K562 (cell line): Measurements from ENCODE around the gene KCTD21. TPM values are rescaled to one million over a fixed set of nuclear protein-coding genes. Genes with fewer than 3 reads are reported as not detected.

Source experiments
- CTCFL ChIP-seq: IDR thresholded peaks from 2 replicates; pipeline ENCODE4 v1.6.1; 2011; ENCODE audit warnings: borderline replicate concordance, low read depth, mild to moderate bottlenecking, moderate library complexity, low read length; ENCODE audit not compliant: insufficient read depth, poor library complexity, severe bottlenecking
- EP400 ChIP-seq: fragments of 450-650 bp; IDR thresholded peaks from 2 replicates; pipeline ENCODE4 v1.6.1; 2017; ENCODE audit warnings: antibody characterized with exemption, mild to moderate bottlenecking, moderate library complexity
- KLF1 ChIP-seq: fragments of 450-650 bp; IDR thresholded peaks from 2 replicates; pipeline ENCODE4 v1.6.1; 2016; ENCODE audit warnings: missing genetic modification characterization, missing compliant biosample characterization
- MBD2 ChIP-seq: sonication (generic); IDR thresholded peaks from 2 replicates; pipeline ENCODE4 v1.6.1; 2016; ENCODE audit warnings: low read depth, borderline replicate concordance
- NFATC3 ChIP-seq: fragments of 450-650 bp; IDR thresholded peaks from 2 replicates; pipeline ENCODE4 v1.6.1; 2017; ENCODE audit warnings: mild to moderate bottlenecking
- RBBP5 ChIP-seq: fragments of 200-600 bp; sonication (generic); IDR thresholded peaks from 2 replicates; pipeline ENCODE4 v1.6.1; 2012; ENCODE audit warnings: borderline replicate concordance, mild to moderate bottlenecking, low read length, control low read depth, inconsistent platforms; ENCODE audit not compliant: insufficient read depth, poor library complexity, severe bottlenecking
- RHOXF2B ChIP-seq: fragments of 250-450 bp; sonication (Bioruptor Pico); conservative IDR thresholded peaks from 2 replicates; pipeline ENCODE4 v1.5.1; 2021
- RNF219 ChIP-seq: fragments of 250-450 bp; sonication (Bioruptor Pico); IDR thresholded peaks from 2 replicates; pipeline ENCODE4 v1.5.0; 2022; ENCODE audit warnings: mild to moderate bottlenecking
- TAF15 ChIP-seq: fragments of 200-400 bp; formaldehyde crosslinking; IDR thresholded peaks from 2 replicates; pipeline ENCODE4 v1.6.1; 2017; ENCODE audit warnings: mild to moderate bottlenecking, low read depth, low read length, moderate library complexity
- TCF15 ChIP-seq: fragments of 250-450 bp; sonication (Bioruptor Pico); IDR thresholded peaks from 2 replicates; pipeline ENCODE4 v1.8.0; 2022; ENCODE audit warnings: moderate library complexity, mild to moderate bottlenecking, inconsistent platforms
- ZBTB43 ChIP-seq: sonication (generic); formaldehyde crosslinking; IDR thresholded peaks from 2 replicates; pipeline ENCODE4 v1.8.0; 2023; ENCODE audit warnings: mild to moderate bottlenecking, missing genetic modification reagents
- ZNF165 ChIP-seq: fragments of 250-450 bp; sonication (Bioruptor Pico); IDR thresholded peaks from 2 replicates; pipeline ENCODE4 v1.4.0; 2020; ENCODE audit warnings: borderline replicate concordance
- ZNF217 ChIP-seq: sonication (generic); formaldehyde crosslinking; IDR thresholded peaks from 2 replicates; pipeline ENCODE4 v1.8.0; 2022; ENCODE audit warnings: mild to moderate bottlenecking, missing genetic modification reagents
- ZNF707 ChIP-seq: fragments of 250-450 bp; sonication (Bioruptor Pico); conservative IDR thresholded peaks from 2 replicates; pipeline ENCODE4 v1.8.0; 2022; ENCODE audit warnings: inconsistent platforms, mild to moderate bottlenecking, moderate library complexity
- ZNF76 ChIP-seq: fragments of 250-450 bp; sonication (Bioruptor Pico); IDR thresholded peaks from 2 replicates; pipeline ENCODE4 v1.4.0; 2020; ENCODE audit warnings: mild to moderate bottlenecking, moderate library complexity, borderline replicate concordance
- polyA plus RNA-seq, 8 experiments: library from polyadenylated mRNA; depleted of rRNA in 4 of 8; stranded (reverse) in 5 of 8; unstranded in 3 of 8; fragments of >200 nt; fragmentation: Nextera tagmentation in 2 of 8; fragmentation: Illumina TruSeq in 1 of 8; extraction: Ambion mirVana in 2 of 8; extraction: Trizol in 1 of 8; gene quantifications; 2 replicates each; pipeline versions ENCODE4 v1.2.1 to v1.2.3, GENCODE V29; 2011 to 2014; ENCODE audit warnings: inconsistent platforms in 1 of 8, missing spikeins in 1 of 8
- total RNA-seq, 7 experiments: library from RNA; depleted of rRNA in 6 of 7; stranded (reverse); fragments of >200 nt in 6 of 7; fragmentation: Illumina TruSeq in 2 of 7; extraction: Trizol in 2 of 7; gene quantifications; 2 replicates each; pipeline versions ENCODE4 v1.2.1 to v1.2.3, GENCODE V29; 2011 to 2021; ENCODE audit warnings: low replicate concordance in 1 of 7
- TF ChIP-seq, protein P1 (sequence below): fragments of 450-650 bp; formaldehyde crosslinking; IDR thresholded peaks from 2 replicates; pipeline ENCODE4 v1.4.0; 2022; ENCODE audit warnings: missing genetic modification characterization
- TF ChIP-seq, protein P2 (sequence below): IDR thresholded peaks from 2 replicates; pipeline ENCODE4 v1.6.1; 2014; ENCODE audit warnings: antibody characterized with exemption

Gene KCTD21
- total and polyA plus RNA-seq, 9 of the 15 experiments (the other 6 are each of a cell fraction or from before 2014, with no cell fraction given): 0.34 to 5.4 (median 1.9) TPM

- TF ChIP-seq MBD2: peak; percentile 54; the same call in 1 of the 2 replicates
- TF ChIP-seq, protein P1, sequence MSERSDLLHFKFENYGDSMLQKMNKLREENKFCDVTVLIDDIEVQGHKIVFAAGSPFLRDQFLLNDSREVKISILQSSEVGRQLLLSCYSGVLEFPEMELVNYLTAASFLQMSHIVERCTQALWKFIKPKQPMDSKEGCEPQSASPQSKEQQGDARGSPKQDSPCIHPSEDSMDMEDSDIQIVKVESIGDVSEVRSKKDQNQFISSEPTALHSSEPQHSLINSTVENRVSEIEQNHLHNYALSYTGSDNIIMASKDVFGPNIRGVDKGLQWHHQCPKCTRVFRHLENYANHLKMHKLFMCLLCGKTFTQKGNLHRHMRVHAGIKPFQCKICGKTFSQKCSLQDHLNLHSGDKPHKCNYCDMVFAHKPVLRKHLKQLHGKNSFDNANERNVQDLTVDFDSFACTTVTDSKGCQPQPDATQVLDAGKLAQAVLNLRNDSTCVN (CRISPR knock-in tag): no peak
- TF ChIP-seq TAF15: no peak
- no peak for TF ChIP-seq ZNF217 (CRISPR knock-in tag)
- TF ChIP-seq EP400: peak; percentile 97
- peak; percentile 65 for TF ChIP-seq RBBP5
- no peak for TF ChIP-seq RHOXF2B (CRISPR knock-in tag)
- TF ChIP-seq, protein P2, sequence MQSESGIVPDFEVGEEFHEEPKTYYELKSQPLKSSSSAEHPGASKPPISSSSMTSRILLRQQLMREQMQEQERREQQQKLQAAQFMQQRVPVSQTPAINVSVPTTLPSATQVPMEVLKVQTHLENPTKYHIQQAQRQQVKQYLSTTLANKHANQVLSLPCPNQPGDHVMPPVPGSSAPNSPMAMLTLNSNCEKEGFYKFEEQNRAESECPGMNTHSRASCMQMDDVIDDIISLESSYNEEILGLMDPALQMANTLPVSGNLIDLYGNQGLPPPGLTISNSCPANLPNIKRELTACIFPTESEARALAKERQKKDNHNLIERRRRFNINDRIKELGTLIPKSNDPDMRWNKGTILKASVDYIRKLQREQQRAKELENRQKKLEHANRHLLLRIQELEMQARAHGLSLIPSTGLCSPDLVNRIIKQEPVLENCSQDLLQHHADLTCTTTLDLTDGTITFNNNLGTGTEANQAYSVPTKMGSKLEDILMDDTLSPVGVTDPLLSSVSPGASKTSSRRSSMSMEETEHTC: no peak
- TF ChIP-seq TCF15 (CRISPR knock-in tag): no peak
- no peak for TF ChIP-seq CTCFL
- TF ChIP-seq ZNF707 (CRISPR knock-in tag): 0 out of 2 replicates have a peak, but pooled peaks have one; percentile 11
- no peak for TF ChIP-seq KLF1
- TF ChIP-seq RNF219 (CRISPR knock-in tag): no peak
- TF ChIP-seq ZNF76 (CRISPR knock-in tag): no peak
- TF ChIP-seq NFATC3: no peak
- no peak for TF ChIP-seq ZNF165 (CRISPR knock-in tag)
- TF ChIP-seq ZBTB43: 0 out of 2 replicates have a peak, but pooled peaks have one; percentile 13
These were observed 48.7 kb downstream of the KCTD21 start, which contains the start of gene ALG8 (continued) for GRCh38 chr11:78139422-78140391.
